Skeletal muscle satellite cell (primary cell): ENCODE results near the gene CKLF.

Experiments
- H3K27me3 ChIP-seq: 2 replicates; pipeline ENCODE4 v1.7.0; 2013; ENCODE audit warnings: low read length; ENCODE audit not compliant: control insufficient read depth, insufficient read depth
- H3K36me3 ChIP-seq: 2 replicates; pipeline ENCODE4 v1.7.0; 2013; ENCODE audit warnings: mild to moderate bottlenecking, control low read depth, low read length; ENCODE audit not compliant: insufficient read depth
- H3K4me1 ChIP-seq: 2 replicates; pipeline ENCODE4 v1.7.0; 2013; ENCODE audit warnings: low read length; ENCODE audit not compliant: control insufficient read depth, insufficient read depth
- H3K4me2 ChIP-seq: 2 replicates; pipeline ENCODE4 v1.7.0; 2013; ENCODE audit warnings: mild to moderate bottlenecking, low read length
- H3K4me3 ChIP-seq: 2 replicates; pipeline ENCODE4 v1.7.0; 2013; ENCODE audit warnings: low read length
- H3K9ac ChIP-seq: 2 replicates; pipeline ENCODE4 v1.7.0; 2013; ENCODE audit warnings: mild to moderate bottlenecking, low read depth, low read length, moderate library complexity
- H3K9me3 ChIP-seq: replicated peaks from 2 replicates; pipeline ENCODE4 v1.7.0; 2013; ENCODE audit warnings: mild to moderate bottlenecking, control low read depth, low read length

The CKLF gene

GRCh38 chr16:66520406-66521170 is 31.8 kb upstream of the CKLF start:
- H3K36me3 ChIP-seq = peaks cover 4% of the 10 kb centered on the region
- H3K4me1 ChIP-seq = peaks cover 38% of the 10 kb centered on the region
- no peaks in the 10 kb centered on the region for H3K27me3 ChIP-seq
- H3K4me3 ChIP-seq = no peak overlapping the region
- H3K4me2 ChIP-seq = no peak overlapping the region
- no peaks in the 10 kb centered on the region for H3K9me3 ChIP-seq
- no peak overlapping the region for H3K9ac ChIP-seq

- Histone ChIP-seq H3K4me1 (peaks cover 31% of the 10 kb centered on the region), H3K4me3 (no peak overlapping the region), H3K9ac (no peak overlapping the region), H3K27me3 (no peaks in the 10 kb centered on the region), H3K9me3 (no peaks in the 10 kb centered on the region), H3K36me3 (peaks cover 4% of the 10 kb centered on the region), H3K4me2 (no peak overlapping the region)
Measured at GRCh38 chr16:66521252-66521713, 31.1 kb upstream of the CKLF start.

GRCh38 chr16:66521951-66522771 is 30.2 kb upstream of the CKLF start:
- peaks cover 24% of the 10 kb centered on the region for H3K4me1 ChIP-seq
- no peak overlapping the region for H3K4me3 ChIP-seq
- H3K27me3 ChIP-seq = no peaks in the 10 kb centered on the region
- H3K4me2 ChIP-seq = peak overlapping the region; percentile 16
- H3K9me3 ChIP-seq = no peaks in the 10 kb centered on the region
- H3K9ac ChIP-seq = no peak overlapping the region
- peaks cover 6% of the 10 kb centered on the region for H3K36me3 ChIP-seq

GRCh38 chr16:66522816-66523590 is 29.4 kb upstream of the CKLF start:
- H3K4me1 ChIP-seq = peaks cover 16% of the 10 kb centered on the region
- no peak overlapping the region for H3K9ac ChIP-seq
- peaks cover 8% of the 10 kb centered on the region for H3K36me3 ChIP-seq
- no peaks in the 10 kb centered on the region for H3K27me3 ChIP-seq
- H3K4me2 ChIP-seq = no peak overlapping the region
- no peak overlapping the region for H3K4me3 ChIP-seq
- H3K9me3 ChIP-seq = no peaks in the 10 kb centered on the region

GRCh38 chr16:66523861-66524354 is 28.5 kb upstream of the CKLF start:
- peaks cover 16% of the 10 kb centered on the region for H3K4me1 ChIP-seq
- H3K36me3 ChIP-seq = peaks cover 15% of the 10 kb centered on the region
- H3K9ac ChIP-seq = no peak overlapping the region
- H3K4me2 ChIP-seq = no peak overlapping the region
- H3K27me3 ChIP-seq = no peaks in the 10 kb centered on the region
- H3K9me3 ChIP-seq = no peaks in the 10 kb centered on the region
- H3K4me3 ChIP-seq = no peak overlapping the region

GRCh38 chr16:66524601-66525164 is 27.7 kb upstream of the CKLF start:
- Histone ChIP-seq H3K4me2 (no peak overlapping the region), H3K36me3 (peaks cover 16% of the 10 kb centered on the region), H3K4me1 (peaks cover 16% of the 10 kb centered on the region), H3K27me3 (no peaks in the 10 kb centered on the region), H3K9ac (no peak overlapping the region), H3K9me3 (no peaks in the 10 kb centered on the region), H3K4me3 (no peak overlapping the region)

GRCh38 chr16:66525396-66526180 is 26.8 kb upstream of the CKLF start:
- no peak overlapping the region for H3K4me3 ChIP-seq
- H3K9me3 ChIP-seq = no peaks in the 10 kb centered on the region
- H3K9ac ChIP-seq = no peak overlapping the region

GRCh38 chr16:66528294-66528693 is 24.1 kb upstream of the CKLF start:
- H3K4me1 ChIP-seq = no peaks in the 10 kb centered on the region
- no peak overlapping the region for H3K9ac ChIP-seq
- no peak overlapping the region for H3K4me2 ChIP-seq
- no peak overlapping the region for H3K4me3 ChIP-seq
- H3K27me3 ChIP-seq = no peaks in the 10 kb centered on the region
- H3K9me3 ChIP-seq = no peaks in the 10 kb centered on the region
- H3K36me3 ChIP-seq = peaks cover 26% of the 10 kb centered on the region

More at GRCh38 chr16:66525396-66526180, 26.8 kb upstream of the CKLF start:
- H3K4me1 ChIP-seq = peaks cover 16% of the 10 kb centered on the region
- no peaks in the 10 kb centered on the region for H3K27me3 ChIP-seq
- H3K36me3 ChIP-seq = peaks cover 18% of the 10 kb centered on the region
- H3K4me2 ChIP-seq = no peak overlapping the region

GRCh38 chr16:66529475-66529874 is 22.9 kb upstream of the CKLF start:
- Histone ChIP-seq H3K27me3 (no peaks in the 10 kb centered on the region), H3K4me2 (no peak overlapping the region), H3K9me3 (no peaks in the 10 kb centered on the region), H3K4me1 (no peaks in the 10 kb centered on the region), H3K36me3 (peaks cover 26% of the 10 kb centered on the region), H3K4me3 (no peak overlapping the region), H3K9ac (no peak overlapping the region)

GRCh38 chr16:66534376-66534799 is 18.0 kb upstream of the CKLF start:
- Histone ChIP-seq H3K4me3 (no peak overlapping the region), H3K27me3 (no peaks in the 10 kb centered on the region), H3K36me3 (peaks cover 40% of the 10 kb centered on the region), H3K4me2 (no peak overlapping the region), H3K4me1 (no peaks in the 10 kb centered on the region), H3K9ac (no peak overlapping the region), H3K9me3 (no peaks in the 10 kb centered on the region)
